Right lung (tissue), 5 donors: ENCODE data around the gene MS4A10. TPM values are rescaled to one million over a fixed set of nuclear protein-coding genes. Genes with fewer than 3 reads are reported as not detected.
"Not testable (repeated sequence)": the region's sequence is repeated elsewhere in the genome, so short reads cannot be mapped to it uniquely, and the experiment has no call there.

Experiments
- DNase-seq, 2 donors: peaks; one replicate each; pipeline ENCODE4 v3.0.0-alpha.2; 2013
- polyA plus RNA-seq, 5 donors: library from polyadenylated mRNA; unstranded; fragments of 120-200 nt; gene quantifications; one replicate each; pipeline versions ENCODE4 v1.2.1 to v1.2.3, GENCODE V29; 2013; ENCODE audit warnings: inconsistent platforms in 1 of 5, low replicate concordance in 1 of 5; ENCODE audit not compliant: insufficient read length in 5 of 5, insufficient read depth in 1 of 5

MS4A10 gene
- polyA plus RNA-seq, 5 donors: 0.06 to 0.16 (median 0.07) TPM; not detected in 2

DNA sequence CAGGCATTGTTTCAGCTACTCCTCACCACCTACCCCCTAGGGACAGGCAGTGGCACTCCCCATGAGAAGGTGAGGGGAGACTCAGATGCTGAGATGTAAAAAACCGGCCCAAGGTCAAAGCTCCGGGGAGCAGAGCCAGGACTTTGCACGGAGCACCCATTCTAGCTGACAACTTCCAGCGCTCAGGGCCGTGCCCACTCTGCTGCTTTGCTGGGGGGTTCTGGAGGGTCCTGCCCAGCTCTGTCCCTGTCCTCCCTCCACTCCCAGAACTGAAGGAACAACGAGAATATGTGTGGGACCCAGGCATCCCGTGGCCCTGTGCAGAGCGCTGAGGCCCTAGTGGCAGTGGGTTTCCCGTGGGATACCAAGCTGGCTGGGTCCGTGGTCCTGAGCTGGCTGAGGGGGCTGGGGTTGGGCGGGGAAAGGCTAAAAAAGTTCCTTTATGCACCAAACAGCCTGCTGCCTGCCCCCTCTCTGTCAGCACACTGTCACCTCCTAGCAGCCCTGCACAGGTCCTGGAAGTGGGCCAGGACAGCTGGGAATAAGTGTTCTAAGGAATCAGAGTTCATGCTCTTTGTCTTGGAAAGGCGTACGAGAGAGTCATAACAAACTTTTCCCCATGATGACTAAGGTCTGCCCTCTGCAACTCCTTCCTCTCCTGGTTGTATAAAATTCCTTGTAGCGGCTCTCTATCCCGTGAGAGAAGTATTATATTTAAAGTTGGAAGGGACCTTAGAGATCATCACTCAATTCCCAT is 1.9 kb downstream of the MS4A10 start:
- DNase-seq: peak in 1 of 2 donors; percentile 19

DNA sequence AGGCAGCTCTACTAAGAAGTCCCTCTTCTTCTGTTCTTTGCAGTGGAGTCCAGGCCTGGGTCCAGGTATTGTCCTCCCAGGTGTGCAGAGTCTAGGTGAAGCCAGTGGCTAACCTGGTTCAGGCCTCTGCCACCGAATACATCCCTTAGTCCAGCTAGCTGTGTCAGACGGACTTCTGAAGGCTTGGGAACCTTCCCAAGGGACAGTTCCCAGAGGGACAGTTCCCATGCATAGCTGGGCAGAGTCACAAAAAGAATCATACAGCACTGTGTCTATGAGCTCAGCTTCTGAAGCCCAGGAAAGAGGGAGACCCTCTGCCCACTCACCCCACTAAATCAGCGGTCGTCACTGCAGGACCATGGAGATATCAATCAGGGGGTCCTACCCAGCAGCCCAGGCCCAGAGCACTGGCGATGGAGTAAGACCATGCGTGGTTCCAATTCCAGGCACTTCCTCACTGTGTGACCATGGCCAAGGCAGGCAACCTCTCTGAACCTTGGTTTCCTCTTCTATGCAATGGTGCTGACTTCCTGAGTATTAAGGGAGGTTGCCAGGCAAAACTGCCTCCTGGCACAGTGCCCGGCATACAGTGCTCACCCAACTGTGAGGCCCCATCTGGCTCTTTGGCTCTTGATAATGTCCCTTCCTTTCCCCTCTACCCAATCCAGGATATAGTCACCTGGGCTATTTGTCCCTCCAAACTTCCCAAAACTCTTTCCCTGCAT is 3.4 kb downstream of the MS4A10 start:
- DNase-seq: no peak

DNA sequence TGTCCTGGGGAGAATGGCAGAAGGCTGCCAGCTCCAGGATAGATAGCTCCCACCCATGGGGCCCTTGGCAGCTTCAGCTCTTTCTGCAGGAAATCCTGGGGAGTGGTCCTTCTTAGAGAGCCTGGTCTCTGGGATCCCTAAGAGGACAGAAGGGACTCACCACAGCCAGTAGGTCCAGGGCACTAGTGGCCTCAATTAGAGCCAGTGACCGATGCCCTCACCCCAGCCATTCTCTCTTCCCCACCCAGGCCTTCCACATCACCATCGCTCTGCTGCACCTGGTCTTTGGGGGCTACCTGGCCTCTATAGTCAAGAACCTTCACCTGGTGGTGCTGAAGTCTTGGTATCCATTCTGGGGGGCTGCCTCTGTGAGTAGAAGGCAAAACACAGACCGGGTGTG is 5.6 kb downstream of the MS4A10 start:
- no peak for DNase-seq

DNA sequence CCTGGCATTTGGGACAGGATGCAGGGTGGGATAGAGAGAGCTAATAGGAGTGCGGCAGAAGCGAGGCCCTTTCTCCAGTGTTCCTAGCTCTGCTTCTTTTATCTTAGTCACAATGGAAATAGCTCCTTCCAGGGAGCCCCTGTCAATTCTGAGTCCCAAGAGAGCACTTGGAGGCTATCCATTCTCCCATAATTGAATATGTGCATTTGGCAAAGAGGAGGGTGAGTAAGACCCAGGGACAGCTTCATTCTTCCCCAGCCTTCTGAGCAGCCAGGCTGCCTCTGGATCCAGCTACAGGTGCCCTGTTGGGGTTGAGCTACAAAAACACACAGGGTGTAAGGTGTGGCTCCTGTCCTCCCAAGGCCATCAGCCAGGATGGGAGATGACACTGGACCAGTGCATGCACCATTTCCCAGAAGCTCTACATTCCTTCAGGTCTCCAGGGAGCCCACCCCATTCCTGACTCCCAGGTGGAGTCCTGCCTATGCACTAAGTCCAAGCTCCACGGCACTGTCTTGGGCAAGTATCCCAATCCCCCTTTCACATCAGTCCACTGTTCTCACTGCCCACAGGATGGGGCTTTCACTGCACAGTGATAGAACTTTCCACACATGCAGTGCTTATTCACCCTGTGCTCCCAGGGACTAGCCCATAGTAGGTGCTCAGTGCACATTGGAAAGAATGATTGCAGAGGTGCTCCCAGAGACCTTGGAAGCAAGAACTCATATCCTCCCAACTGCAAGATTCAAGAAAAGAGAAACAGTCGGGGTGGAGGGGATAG is 6.2 kb downstream of the MS4A10 start:
- no peak for DNase-seq

DNA sequence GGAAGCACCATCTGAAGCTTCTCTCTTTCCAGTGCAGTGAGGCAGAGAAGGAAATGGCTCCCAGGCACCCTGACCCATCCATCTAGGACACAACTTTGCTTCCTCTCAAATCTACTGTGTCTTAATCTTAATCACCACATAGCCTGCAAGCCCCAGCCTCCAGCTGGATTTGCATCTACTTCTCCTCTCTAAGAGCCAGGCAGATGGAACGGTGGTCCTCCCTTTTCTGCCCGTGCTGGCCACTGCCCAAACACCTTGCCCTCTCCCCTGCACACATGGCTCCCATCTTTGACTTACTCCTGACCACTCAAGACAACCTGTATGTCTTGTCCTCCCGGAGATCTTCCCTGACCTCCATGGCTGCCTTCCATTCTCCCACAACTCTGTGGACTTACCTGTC is 7.4 kb downstream of the MS4A10 start:
- no peak for DNase-seq

DNA sequence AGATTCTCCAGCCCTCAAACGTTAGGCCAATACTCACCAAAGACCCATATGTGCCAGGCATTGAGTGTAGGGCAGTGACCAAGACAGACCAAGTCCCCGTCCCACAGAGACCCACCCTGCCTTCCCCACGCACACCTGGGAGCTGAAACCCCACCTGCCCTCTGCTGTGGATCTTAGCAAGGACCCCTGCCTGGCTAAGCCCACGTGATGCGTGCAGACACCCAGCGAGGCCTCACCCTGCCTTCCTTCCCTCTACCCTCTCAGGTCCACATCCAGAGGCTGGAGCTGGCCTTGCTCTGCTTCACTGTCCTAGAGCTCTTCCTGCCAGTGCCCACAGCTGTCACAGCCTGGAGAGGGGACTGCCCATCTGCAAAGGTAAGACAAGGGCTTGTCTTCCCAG is 10.2 kb downstream of the MS4A10 start:
- DNase-seq: no peak

DNA sequence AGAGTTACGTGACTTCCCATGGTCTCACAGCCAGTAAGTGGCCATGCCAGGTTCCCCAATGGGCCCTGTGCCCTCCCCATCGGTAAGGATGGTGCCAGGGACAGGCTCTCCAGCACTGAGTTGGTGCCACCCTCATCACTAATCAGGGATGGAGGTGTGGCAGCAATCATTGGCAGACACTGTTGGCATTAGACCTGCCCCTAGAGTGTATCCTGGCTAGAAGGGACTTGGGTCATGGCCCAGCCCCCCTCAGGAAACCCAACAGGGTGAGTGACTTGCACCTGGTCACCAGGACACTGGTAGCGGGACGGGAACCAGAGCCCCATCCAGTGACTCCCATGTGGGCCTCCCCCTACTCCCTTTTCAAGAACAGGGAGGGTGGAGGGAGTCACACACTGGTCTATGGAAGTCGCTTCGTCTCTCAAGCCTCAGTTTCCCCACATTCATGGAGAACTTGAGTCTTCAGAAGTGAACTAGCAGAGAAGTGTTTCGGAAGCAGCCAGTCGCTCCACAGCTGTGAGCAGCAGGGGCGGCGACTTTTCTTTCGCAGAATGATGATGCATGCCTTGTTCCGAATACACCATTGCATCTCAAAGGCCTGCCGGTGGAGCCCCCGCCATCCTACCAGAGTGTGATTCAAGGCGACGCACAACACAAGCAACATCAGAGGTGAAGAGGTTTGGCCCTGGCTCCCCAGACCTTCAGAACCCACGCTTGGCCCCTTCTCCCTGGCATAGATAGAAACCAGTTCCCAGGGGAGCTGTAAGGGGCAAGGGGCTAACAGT is 12.9 kb downstream of the MS4A10 start:
- DNase-seq: no peak

DNA sequence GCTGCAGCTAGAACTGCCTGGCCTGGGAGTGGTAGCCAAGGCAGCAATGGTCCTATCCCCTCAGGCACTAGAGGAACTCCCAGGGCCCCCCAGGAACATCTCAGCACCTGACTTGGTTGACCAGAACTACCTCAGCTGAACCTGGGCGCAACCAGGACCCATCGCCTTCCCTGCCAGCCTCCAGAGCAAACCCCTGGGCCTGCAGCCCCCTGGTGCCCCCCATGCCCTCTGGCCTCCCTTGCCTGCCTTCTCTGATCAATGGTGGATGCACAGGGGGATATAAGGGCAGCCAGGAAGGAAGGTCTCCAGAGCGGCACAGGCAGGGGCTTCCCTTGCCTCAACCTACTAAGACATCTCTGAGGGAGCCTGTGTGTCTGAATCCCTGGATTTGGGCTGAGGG is 13.5 kb downstream of the MS4A10 start:
- no peak for DNase-seq

DNA sequence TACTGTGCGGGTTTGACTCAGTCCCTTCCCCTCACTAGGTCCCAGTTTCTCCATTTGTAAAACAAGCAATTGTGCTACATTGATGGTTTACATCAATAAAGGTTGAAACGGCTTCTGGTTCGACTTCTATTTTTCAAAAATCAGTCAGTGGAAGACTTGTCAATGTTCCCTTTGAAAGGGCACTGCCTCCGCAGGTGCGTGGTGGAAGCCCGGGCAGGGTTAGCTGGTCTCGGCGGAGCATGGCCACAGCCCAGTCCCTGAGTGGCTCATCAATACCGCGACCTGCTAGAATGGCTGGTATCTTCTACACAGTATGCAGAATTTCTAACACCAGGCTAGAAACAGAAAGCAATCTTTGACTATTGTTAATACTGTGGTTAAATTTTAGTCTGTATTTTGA is 16.1 kb downstream of the MS4A10 start:
- DNase-seq: no peak

DNA sequence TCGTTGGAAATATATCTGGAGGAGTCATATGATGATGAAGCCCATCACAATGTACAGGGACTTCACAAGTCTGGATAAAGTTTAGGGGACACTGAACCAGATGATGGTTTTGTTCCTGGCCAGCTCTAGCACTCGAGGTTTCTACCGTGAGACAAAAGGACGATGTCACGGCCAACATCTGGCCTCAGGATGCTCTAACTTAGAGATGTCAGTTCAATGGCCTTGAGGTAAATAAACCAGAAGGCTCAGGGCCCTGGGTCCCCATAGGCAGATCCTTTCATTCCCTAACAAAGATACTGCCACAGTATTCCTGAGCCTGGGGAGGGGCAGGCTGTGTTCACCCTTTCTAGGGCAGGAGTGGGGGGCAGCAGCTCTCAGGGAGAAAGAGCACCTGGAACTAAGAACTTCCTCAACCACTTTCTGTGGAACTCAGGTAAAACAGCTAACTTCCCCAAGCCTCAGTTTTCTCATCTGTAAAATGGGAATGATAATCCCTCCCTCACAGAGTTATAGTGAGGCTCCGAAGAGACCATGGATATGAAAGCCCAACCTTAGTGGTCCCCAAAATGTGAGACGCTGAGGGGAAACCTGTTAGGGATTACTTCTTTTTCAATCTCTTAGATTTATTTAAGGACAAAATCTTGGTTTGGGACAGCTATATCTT is 18.3 kb downstream of the MS4A10 start:
- DNase-seq: no peak

DNA sequence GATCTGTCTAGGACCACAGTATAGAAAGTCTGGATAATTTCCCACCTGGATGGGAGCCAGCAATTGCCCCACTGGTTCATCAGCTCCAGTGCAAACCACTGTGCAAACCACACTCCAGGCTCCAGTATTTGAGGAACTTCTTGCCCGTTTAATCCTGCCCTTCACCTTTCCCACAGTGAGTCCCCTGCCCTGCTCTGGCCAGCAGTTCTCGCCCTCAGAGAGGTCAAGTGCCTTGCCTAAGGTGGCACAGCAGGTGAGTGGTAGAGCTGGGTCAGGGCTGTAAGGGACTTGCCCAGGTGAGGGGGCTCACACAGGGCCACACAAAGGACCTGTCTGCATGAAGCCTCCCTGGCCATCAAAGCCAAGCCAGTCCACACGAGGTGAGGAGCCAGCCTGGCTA is 24.1 kb downstream of the MS4A10 start:
- no peak for DNase-seq

DNA sequence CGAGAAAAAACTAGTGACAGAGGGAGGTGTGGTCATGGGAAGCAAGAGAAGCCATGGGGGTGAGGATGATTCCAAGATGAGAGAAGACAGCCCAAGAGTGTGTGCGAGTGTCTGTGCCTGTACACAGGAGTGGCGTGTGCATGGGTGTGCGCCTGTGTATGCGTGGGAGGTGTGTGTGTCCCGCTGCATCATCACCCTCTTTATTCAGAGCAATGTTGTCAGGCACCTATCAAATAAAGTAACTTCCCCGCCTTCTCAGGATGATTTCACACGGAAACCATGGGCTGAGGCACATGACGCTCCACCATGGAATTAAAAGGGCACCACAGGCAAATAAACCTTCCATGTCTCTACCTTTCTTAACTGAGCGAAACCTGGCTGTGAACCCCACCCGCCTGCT is 24.6 kb downstream of the MS4A10 start:
- DNase-seq: no peak

DNA sequence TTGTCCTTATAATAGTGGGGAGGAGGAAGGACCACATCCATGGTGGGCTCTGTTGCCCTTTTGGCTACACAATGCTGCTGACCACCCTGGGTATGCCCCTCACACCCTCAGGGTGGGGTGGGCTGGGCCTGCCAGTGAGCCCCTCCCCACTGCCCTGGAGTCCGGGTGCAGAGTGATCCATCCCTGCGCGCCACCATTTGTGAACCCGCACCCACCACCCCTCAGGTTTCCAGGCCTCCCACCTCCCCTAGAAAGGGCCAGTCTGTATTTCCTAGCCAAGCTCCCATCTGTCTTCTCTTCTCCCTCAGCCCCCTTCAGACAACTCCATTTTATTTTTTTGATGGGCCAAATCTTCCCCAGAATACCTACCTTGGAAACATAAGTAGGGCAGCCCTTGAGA is 25.0 kb downstream of the MS4A10 start:
- no peak for DNase-seq

DNA sequence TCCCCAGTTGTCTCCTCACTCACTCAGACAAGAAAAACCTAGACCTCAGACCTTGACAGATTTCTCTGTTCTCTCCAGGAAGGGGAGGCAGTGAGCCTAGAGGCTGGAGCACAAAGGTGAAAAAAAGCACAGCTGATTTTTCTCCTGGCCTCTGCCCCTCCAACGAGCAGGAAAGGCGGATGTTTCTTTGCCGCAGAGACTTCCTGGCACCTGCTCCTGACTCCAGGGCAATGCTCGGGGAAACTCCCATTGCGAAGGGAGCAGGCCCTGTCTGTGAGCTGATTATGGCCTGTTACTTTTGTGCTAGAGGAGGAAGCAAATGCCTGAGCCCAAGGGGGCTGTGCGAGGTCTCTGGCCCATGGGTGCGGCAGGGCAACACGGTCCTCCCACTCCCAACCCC is 25.4 kb downstream of the MS4A10 start:
- no peak for DNase-seq

DNA sequence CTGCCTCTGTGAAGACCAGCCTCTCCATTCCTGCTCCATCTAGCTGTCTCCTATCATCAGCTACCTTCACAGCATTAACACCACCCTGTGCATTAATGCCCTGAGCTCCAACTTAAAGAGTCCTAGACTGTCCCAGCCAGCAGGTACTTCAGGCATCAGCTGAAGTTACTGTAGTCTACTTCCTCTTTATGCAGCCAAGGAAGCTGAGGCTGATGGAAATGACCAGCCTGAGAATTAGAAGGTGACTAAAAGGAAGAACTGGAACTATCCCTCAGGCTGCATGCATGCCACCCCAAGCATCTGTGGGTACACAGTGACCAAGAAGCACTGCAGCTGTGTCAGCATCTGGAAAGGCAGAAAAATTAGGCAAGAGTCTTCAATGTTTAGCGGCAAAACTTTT is 28.2 kb downstream of the MS4A10 start:
- DNase-seq: no peak

DNA sequence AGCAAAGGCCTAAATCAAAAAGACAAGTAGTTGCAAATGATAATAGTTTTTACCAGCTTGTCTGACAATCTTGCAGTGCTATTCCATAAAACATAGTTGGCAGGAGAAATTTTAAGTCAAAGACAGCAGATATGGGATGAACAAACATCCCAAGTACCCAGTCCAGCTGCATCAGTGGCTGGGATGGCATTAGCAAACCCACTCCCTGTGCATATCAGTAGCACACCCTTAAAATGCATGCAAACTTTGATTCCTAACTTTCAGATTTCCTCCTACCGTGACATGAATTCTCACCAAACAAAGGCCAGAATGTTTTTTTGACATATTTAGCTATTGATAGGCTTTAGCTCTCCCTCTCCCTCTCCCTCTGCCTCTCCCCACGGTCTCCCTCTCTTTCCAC is 29.0 kb downstream of the MS4A10 start:
- DNase-seq: no peak

DNA sequence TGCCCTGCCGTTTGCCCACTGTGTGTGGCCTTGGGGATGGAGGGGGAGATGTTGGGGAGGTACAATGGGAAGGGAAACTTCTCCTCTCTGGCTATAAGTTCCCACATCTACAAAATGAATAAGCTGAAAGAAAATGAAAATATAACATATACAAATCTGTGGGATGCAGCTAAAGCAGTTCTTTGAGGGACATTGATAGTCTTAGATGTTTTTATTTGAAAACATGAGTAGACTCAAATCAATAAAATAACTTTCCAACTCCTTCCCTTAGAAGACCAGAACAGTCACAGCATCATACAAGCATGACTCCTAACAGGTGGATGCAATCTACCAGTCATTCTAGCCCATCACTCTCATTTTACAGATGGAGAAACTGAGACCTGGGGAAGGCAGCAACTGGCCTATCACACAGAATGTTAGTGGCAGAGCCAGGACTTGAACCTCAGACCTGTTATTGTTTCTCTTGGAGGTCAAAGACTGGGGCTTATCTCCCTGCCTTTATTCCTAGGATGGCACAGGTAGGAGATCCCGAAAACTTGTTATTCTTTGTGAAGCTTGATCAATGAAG is 31.5 kb downstream of the MS4A10 start:
- DNase-seq: no peak

DNA sequence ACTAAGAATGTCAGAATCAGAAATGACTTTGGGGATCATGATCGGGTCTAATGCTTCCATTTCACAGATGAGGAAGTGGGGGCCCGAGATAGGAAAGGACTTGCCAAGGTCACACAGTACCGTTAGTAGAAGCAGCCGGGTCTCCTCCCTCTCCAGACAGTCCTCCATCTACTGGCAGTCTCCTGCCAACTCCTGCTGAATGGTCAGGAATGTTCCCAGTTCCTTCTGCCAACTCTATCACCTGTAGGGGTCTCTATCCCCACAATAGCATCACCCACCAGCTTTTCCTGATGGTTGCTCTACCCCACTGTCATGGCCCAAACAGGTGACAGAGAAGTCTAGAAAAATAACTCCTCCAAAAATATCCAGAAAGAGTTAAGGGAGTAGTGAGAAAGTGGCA is 32.9 kb downstream of the MS4A10 start:
- DNase-seq: no peak

DNA sequence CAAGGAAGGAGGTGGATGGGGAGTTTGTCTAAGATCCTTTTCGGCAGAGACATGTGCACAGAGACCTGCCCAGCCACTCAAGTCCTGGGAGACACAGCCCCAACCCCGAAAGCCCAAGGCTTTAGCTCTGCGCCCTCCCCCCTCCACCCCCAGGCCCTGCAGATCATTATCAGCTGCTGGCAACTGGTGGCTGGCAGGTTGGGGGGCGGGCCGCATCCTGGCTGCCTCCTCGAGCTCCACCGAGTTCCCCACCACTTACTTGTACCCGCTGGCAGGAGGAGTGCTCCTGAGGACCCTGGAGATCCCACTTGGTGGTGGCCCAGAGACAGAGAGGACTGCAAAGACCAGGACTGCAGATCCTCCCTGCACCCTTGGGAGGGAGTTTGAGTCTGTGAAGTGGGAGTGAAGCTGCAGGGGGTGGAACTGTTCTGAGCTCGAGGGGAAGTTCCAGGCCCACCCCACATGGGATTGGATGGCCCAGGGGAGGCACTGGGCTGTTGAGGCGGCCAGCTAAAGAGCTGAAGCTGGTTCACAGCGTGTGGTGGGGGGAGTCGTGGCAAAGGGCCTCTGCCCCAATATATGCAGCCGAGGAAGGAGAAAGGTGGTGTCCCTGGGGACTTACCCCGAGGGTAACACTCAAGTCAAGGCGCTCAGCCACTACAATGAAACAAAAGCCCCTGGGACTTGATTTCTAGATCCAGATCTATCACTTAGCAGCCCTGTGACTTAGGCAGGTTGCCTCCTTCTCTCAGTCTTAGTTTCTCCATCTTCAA is 36.9 kb downstream of the MS4A10 start:
- DNase-seq: no peak

DNA sequence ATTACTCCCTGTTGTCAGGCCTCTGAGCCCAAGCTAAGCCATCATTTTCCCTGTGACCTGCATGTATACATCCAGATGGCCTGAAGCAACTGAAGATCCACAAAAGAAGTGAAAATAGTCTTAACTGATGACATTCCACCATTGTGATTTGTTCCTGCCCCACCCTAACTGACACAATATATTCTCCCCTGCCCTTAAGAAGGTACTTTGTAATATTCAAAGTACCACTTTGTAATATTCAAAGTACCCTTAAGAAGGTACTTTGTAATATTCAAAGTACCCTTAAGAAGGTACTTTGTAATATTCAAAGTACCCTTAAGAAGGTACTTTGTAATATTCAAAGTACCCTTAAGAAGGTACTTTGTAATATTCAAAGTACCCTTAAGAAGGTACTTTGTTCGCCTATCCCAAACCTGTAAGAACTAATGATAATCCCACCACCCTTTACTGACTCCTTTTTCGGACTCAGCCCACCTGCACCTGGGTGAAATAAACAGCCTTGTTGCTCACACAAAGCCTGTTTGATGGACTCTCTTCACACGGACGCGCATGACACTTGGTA is 38.7 kb downstream of the MS4A10 start:
- DNase-seq: not testable (repeated sequence)
